HG03175 (cell line): ENCODE measurements around the gene BACH1.
A peak's percentile ranks its signal among the peaks of the same experiment; 100 is the strongest.

Experiments used
- ATAC-seq: cut with Tn5 transposase; IDR thresholded peaks from one replicate; pipeline ENCODE4 v1.9.1; 2021; ENCODE audit warnings: mild to moderate bottlenecking, moderate library complexity; ENCODE audit not compliant: unreplicated experiment

The BACH1 gene

DNA sequence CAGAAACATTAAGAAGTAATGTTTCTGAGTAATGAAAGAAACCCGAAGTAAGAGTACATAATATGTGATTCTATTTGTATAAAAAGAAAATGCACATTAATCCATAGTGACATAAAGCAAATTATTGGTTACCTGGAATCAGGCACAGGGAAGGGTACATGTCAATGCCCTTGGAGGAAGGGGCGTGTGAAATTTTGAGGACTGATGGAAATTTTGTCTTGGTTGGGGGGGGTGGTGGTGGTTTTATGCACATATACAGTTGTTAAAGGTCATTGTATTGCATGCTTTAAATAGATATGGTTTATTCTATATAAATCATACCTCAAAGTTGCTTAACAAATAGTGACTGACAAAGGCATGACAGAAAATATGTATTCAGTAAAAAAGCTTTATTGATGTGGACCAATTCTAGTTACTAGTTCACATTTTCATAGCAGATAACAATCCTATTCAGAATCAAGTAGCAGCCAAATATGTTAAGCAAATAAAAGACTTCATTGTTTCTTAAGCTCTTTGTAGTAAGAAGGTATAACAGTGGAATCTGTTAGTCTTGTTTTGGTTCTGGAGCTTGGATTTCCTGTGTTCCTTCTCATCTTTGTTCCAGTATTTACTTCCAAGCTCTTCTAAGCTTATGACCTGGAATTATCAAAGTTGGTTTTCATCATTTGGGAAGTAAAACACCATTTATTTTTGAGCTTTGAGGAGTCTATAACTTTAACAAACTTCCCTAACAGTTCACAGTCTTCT, 15.1 kb downstream of the BACH1 start:
- ATAC-seq: no peak

DNA sequence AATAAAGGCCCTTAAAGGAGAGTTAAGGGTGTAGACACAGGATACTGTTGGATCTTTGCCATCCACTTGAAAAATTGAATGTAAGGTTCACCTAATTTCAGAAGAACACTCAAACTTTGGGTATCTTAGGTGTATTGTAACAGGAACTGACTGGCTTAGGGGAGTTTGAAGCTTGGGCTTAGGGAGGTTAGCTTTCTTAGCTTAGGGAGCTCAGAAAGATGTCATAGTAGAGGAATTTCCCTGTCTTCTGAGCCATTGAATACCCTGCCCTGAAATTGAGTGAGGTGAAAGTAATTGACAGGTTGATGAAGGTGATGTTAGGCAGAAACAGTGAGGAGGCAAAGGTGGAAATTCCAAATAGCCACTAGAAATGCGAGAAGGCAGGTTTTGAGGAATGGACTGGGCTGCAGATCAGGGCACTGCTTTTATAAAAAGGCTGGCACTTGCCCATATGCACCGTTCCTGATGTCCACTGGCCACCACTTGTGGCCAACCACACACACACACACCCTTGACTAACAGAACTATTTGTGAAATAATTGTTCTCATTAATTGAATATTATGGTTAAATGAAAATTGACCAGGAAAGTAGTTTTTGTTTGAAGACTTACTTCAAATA, 16.5 kb downstream of the BACH1 start:
- no peak for ATAC-seq

DNA sequence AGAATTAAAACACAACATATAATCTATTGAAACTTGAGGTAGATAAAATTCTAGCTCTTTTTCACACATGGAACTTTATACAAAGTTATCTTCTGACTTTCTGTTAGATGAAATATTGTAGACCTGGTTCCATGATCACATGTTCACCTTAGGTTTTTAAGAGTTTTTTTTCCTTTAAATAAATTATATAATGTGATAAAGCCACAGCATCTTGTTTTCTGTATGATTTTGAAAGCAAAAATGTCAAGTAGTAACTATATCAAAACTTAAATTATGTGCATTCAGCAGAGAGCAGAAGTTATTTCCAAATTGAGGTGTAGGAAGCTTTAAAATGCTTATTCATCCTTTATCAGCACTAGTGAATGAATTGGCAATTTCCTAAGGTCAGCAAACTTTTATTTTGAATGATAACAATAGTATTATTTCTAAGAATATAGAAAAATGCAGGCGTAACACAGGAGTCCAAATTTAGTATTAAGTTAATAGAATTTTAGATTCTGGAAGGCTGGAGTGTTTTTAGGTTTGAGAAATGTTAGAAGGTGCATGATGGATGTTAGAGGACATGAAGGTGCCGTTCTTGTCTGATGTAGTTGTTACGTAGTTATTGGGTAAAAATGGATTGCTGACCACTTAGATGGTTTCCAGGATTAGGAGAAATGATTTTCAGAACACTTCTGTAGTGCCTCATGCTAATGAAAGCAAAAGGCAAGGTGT, 17.5 kb downstream of the BACH1 start:
- ATAC-seq: no peak

DNA sequence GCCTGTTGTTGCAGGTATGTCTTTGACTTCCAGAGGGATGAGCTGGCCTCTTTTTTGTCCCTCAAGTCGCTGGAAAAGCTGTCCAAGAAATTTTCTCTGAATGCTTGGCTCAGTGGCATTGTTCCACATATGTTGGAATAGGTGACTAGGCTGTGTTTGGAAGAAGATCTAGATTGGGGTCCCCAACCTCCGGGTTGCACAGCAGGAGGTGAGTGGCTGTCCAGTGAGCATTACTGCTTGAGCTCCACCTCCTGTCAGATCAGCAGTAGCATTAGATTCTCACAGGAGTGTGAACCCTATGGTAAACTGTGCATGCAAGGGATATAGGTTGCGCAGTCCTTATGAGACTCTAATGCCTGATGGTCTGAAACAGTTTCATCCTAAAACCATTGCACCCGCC, 18.1 kb downstream of the BACH1 start:
- ATAC-seq: no peak

DNA sequence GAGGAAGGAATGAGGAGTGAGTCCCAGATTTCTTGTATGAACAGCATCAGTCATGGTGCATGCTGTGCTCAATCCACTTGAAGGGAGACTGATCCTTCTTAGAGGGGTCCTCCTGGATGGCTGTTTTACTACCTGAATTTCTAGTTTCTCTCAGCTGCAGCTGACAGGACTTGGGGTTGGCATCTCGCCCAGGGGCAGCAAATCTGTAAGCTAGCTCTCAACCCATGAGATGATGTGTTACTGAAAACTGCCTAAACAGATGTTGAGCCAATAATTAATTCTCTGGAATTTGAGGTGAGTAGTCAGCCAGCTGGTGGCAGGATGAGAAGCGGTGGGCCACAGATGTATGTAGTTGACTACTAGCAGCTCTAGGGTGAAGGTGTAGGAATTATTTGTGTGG, 19.6 kb downstream of the BACH1 start:
- no peak for ATAC-seq

DNA sequence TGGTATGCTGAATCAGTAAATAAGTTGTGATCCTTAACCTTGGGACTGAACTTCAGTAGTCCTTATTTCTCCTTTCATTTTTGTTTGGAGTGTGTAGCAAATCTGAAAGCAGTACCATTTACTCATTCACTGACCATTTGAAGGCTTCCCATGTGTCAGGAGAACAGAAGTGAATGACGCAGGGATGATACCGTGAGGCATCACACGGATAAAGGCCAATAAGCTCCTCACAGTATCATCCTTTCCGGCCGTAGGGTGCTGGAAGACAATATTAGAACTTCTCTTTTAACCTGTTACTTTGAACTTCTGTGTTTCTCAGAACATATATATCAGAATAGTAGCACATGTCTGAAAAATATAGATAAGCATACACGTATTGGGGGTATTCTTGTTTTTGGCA, 21.3 kb downstream of the BACH1 start:
- ATAC-seq: no peak

DNA sequence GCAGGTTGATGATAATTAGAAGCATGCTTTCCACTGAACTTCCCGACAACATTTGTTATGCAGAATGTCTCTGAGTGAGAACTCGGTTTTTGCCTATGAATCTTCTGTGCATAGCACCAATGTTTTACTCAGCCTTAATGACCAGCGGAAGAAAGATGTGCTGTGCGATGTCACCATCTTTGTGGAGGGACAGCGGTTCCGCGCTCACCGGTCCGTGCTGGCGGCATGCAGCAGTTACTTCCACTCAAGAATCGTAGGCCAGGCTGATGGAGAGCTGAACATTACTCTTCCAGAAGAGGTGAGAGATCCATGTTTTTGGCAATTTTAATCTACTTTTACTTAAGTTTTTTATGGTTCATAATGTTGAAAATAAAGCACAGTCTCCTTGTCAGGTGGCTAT, 22.5 kb downstream of the BACH1 start:
- ATAC-seq: no peak

DNA sequence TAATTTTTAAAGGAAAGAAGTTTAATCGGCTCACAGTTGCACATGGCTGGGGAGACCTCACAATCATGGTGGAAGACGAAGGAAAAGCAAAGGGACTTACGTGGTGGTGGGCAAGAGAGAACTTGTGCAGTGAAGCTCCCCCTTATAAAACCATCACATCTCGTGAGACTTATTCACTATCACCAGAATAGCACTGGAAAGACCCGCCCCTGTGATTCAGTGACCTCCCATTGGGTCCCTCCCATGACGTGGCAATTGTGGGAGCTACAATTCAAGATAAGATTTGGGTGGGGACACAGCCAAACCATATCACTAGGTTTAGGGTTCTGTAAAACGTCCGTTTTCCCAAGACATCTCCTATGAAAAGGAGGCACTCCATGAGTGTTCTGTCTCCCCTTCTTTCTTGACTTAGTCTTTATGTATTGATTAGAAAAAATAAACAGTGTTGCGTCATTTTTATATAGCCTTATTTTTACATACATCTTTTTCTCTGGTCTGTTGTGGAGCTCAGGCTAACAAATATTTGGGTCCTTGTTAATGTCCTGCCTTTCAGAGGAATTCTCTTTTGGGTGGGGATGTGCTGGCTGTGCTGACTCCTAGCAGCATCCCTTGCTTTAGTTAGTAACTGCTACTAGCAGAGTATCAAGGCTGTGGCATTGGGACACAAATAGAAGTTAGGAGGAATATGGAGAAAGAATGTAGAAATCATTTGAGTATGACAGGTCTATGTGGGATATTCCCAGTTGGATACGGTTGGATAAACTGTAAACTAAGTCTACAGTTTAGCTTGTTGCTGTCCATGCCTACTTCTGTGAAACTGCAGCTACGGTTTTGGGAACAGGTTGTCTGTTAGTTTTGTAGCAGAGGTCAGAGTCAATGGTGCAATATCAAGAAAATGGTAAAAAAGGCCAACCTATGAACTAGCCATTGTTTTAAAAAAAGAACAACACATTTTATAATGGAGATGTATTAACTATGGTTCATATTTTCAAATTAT, 23.5 kb downstream of the BACH1 start:
- no peak for ATAC-seq

DNA sequence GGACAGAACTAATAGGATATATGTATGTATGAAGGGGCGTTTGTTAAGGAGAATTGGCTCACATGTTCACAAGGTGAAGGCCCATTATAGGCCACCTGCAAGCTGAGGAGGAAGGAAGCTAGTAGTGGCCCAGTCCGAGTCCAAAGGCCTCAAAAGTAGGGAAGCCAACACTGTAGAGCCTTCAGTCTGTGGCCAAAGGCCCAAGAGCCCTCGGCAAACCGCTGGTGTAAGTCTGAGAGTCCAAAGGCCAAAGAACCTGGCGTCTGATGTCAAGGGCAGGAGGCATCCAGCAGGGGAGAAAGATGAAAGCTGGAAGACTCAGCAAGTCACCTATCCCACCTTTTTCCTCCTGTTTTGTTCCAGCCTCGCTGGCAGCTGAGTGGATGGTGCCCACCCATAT, 24.5 kb downstream of the BACH1 start:
- no peak for ATAC-seq

DNA sequence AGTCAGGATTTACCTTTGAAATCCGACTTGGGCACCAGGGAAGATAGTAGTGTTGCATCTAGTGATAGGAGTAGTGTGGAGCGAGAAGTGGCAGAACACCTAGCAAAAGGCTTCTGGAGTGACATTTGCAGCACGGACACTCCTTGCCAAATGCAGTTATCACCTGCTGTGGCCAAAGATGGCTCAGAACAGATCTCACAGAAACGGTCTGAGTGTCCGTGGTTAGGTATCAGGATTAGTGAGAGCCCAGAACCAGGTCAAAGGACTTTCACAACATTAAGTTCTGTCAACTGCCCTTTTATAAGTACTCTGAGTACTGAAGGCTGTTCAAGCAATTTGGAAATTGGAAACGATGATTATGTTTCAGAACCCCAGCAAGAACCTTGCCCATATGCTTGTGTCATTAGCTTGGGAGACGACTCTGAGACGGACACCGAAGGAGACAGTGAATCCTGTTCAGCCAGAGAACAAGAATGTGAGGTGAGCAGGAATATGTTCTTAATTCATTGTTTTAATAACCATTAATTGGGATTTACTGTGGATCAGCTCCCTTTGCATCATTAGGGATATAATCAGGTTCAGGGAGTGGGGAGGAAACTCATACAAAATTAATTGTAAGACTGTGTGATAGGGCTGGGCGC, 28.3 kb downstream of the BACH1 start:
- no peak for ATAC-seq

DNA sequence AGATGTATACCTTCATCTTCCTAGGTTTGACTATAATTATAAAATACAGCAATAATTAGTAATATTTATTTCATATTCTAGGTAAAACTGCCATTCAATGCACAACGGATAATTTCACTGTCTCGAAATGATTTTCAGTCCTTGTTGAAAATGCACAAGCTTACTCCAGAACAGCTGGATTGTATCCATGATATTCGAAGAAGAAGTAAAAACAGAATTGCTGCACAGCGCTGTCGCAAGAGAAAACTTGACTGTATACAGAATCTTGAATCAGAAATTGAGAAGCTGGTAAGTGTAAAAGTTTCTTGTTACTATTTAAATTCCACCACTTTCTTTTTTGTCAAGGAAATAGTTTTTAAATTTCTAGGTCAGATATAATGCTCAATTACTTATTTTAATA, 30.7 kb downstream of the BACH1 start:
- ATAC-seq: no peak

DNA sequence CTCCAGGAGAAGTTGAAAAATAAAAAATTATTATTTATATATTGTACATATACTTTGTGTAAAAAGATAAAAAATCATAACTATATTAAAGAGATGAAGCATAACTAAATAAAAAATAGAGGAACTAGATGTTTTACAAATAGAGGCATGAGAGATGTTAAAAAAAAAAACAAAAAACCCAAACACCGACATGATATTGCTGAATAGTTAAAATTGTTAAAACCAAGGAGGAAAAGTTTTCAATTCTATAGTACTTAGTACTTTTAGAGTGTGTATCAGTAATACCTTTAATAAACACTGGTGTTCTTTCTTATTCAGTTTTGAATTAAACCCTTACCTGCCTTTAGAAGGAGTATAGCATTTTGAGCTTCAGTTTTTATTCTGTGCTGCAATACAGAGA, 32.1 kb downstream of the BACH1 start:
- no peak for ATAC-seq

DNA sequence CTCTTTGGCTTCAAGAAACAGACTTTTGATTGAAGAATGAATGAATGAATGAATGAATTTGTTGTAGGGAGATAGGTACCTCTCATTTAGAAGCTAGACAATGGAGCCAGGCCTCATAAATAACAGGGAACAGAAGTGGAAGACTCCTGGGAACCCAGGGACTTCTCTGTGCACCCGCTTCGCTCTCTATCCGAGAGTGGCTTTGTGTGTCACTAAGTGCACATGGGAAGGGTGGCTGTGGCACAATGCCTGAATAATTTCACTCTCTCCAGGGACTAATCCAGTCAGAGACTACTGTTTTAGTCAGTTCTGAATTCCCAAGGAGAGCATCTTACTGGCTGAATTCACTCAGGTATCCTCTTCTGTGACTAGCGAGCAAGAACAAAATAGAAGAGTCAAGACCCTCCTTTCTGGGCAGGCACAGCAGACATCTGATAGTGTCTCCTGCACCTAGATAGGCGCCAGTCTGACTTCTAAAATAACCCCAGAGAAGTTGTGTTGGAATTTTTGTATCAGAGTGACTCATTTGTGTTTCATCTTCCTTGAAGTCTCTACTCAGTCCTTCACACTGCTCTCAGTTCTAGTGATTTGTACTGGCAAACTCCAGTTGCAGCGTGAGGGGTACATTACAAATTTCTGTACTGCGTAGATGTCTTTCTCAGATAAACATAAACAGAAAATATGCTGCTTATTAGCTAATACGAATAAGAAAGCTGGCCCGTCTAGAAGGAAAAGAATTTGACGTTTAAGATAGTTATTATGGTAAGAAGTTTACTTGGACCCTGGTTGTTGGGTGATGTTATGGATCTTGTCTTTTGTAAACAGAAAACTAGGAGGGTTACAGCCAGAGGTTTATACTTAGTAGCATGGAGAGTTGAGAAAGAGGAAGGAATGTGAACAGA, 34.0 kb downstream of the BACH1 start:
- no peak for ATAC-seq

DNA sequence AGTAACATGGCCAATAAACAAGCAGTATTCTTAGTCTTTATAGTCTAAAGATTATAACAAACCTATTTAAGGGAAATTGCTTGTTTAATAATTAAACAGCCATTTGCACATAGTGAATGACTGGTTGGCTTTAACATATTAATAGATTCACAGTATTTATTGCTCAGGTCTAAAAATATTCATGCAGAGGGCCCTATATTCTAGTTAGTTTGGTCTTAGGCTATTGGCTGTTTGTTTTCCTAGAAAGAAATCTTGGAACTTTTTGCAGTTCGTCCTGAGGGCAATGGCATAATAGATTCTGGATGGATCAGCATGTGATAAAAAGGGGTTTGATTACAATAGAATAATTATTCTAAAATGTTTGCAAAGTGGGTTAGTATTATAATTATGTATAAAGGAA, 34.7 kb downstream of the BACH1 start:
- ATAC-seq: no peak

DNA sequence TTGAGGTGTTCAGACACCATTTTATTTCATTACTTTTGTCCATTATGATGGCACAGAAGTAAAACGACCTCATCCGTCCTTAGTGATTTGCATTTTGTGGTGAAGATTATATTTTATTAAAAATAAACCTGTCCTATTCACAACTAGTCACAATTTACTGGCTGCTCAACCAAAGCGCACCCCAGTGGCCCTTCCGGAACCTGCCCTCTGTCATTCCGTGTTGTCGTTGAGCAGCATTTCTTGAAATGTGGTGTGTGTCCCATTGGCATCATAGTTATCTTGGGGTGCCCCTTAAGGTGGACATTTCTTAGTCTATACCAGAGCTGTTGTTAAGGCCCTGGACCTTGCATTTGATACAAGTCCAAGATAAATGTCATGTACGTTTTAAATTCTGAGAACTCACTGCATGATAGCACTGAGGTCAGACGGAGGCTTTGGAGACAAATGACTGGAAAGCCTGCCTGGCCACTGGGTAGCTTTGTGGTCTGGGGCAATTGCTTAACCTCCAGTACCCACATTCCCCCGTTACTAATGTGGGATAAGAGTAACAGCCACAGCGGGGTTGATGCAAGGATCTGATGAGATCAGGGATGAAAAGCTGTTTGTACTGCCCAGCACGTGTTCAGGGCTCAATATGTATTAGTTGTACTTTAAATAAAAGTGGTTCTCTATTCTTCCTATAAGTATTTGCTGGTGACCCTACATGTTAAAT, 36.2 kb downstream of the BACH1 start:
- ATAC-seq: no peak

DNA sequence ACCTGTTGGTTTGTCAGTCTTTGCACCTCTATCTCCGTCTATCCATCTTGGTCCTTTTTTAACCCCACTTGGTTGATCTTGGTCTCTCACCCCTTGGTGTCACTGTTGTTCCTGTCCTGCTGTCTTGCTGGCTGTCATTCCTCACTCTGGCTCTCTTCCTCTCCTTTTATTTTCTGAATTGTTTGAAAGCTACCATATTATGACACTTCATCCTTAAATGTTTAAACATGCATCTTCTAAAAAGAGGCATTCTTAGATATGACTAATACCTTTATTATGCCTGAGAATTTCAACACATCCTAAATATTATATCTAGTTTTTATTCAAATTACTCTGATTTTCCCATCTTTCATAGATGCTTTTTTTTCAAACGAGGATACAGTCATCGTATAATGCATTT, 37.0 kb downstream of the BACH1 start:
- ATAC-seq: no peak

DNA sequence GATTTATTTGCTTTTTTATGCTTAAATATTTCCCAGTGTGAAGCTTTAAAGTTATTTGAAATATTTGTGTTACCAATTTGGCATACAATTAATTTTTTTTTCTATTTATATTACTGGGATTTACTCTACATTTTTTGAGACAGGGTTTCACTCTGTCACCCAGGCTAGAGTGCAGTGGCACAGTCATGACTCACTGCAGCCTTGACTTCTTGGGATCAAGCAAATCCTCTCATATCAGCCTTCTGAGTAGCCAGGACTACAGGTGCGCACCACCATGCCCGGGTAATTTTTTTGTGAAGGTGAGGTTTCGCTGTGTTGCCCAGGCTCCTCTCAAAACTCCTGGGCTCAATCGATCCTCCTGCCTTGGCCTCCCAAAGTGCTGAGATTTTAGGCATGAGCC, 39.5 kb downstream of the BACH1 start:
- ATAC-seq: no peak

DNA sequence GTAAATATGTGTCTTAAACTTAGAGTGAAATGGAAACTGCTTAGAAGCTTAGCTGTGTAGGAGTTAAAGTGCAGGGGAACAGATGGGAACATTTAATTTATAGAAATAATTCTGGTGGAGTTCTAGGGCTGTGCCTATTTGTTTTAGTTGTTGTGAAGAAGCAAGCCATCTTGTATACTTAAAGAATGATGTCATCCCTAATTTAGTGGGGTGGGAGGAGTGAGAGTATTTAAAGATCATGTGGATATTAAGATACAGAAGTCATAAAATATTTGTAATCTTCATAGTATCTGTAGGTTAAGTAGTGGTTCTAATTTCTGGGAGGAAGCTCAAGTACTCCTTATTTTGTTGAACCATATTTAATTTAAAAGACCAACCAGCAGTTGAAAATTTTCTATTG, 41.5 kb downstream of the BACH1 start:
- ATAC-seq: no peak

DNA sequence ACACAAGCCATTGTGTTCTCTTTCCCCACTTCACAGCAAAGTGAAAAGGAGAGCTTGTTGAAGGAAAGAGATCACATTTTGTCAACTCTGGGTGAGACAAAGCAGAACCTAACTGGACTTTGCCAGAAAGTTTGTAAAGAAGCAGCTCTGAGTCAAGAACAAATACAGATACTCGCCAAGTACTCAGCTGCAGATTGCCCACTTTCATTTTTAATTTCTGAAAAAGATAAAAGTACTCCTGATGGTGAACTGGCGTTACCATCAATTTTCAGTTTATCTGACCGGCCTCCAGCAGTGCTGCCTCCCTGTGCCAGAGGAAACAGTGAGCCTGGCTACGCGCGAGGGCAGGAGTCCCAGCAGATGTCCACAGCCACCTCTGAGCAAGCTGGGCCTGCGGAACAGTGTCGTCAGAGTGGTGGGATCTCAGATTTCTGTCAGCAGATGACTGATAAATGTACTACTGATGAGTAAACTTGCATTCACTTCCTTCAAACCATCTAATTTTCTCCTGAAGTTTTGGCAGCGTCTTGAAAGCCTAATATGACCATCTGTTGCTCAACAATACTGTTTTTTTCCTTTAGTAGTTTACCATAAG, 43.7 kb downstream of the BACH1 start:
- peak; percentile 74 for ATAC-seq
